Stimulated activated CD4-positive, alpha-beta T cell treated with anti-CD3 and anti-CD28 coated beads, Interleukin-15, amount 100 ng/mL, for 48 hours (primary cell): Measurements from ENCODE around the gene RAB4B.
"Not testable (repeated sequence)": the region's sequence is repeated elsewhere in the genome, so short reads cannot be mapped to it uniquely, and the experiment has no call there.

ENCODE experiments used
- DNase-seq, 2 donors: peaks; one replicate each; pipeline ENCODE4 v3.0.0-alpha.2; 2020; ENCODE audit warnings: low read depth in 2 of 2

The RAB4B gene

GRCh38 chr19:40780582-40780981 is 2.5 kb downstream of the RAB4B start:
- no peak for DNase-seq

- DNase-seq: no peak
These were observed 3.1 kb downstream of the RAB4B start for GRCh38 chr19:40781140-40781539.

DNA sequence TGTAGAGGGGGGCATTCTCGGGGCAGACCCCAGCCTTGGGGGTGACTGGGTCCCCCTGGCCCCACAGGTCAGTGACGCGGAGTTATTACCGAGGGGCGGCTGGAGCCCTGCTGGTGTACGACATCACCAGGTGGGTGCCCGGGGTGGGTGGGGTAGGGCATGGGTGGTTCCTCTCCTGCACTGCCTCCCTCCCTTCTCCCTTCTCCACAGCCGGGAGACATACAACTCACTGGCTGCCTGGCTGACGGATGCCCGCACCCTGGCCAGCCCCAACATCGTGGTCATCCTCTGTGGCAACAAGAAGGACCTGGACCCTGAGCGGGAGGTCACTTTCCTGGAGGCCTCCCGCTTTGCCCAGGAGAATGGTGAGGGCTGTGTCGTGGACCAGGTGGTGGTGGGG is 5.7 kb downstream of the RAB4B start:
- no peak for DNase-seq

DNA sequence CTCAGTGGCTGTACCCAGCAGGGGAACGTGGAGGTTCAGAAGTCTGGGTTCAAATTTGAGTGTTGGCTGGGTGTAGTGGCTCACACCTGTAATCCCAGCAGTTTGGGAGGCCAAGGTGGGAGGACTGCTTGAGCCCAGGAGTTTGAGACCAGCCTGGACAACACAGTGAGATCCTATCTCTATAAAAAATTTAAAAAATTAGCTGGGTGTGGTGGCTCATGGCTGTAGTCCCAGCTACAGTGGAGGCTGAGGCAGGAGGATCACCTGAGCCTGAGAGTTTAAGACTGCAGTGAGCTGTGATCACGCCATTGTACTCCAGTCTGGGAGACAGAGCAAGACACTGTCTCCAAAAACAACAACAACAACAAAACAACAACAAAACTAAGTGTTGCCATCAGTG is 6.1 kb downstream of the RAB4B start:
- not testable (repeated sequence) for DNase-seq

DNA sequence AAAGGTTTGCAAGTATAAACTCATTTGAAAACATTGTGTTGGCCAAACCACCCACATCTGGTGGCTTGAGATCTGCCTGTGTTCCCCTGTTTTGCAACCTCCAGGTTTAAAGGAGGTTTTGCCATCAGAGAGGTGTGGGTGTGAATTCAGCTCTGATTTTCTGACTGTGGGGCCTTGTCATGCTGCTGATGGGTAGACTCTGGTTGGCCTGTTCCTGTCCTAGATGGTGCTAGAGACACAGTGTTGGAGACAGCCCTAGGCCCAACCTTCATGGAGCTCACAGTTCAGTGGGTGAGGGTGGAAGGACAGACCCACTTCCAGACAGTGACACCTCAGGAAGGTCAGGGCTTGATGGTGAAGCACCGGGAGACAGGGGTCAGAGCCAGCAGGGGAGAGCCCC is 7.5 kb downstream of the RAB4B start:
- DNase-seq: no peak

DNA sequence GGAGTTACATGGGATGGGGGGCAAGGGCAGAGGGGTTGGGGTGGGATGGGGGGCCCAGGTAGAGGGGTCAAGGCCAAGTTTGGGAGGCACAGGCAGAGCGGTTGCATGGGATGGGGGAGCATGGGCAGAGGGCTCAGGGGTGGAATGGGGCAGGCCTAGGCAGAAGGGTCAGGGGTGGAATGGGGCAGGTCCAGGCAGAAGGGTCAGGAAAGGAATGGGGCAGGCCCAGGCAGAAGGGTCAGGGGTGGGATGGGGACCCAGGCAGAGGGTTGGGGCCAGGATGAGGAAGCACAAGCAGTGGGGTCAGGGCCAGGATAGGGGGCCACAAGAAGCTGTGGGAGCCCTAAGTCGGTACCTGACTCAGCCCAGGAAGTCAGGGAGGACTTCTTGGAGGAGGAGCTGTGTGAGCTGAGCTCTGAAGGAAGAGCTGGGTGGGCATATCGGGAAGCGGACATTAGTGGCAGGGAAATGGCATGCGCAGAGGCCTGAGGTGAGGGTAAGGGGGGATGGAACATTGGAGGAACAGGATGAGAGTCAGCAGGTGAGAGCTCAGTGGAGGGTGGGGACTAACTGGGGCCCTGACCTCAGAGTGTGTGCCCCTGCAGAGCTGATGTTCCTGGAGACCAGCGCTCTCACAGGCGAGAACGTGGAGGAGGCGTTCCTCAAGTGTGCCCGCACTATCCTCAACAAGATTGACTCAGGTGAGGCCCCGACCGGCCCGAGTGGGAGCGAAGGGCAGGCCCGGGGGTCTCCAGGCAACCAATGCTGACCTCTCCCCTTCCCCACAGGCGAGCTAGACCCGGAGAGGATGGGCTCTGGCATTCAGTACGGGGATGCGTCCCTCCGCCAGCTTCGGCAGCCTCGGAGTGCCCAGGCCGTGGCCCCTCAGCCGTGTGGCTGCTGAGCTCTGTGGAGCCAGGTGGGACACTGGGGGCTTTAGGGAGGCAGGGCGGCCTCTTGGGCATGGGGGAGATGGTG is 8.3 kb downstream of the RAB4B start:
- DNase-seq: no peak

GRCh38 chr19:40791349-40791748 is 13.3 kb downstream of the RAB4B start:
- no peak for DNase-seq

GRCh38 chr19:40791996-40792395 is 13.9 kb downstream of the RAB4B start:
- DNase-seq: no peak

- DNase-seq: no peak
These were observed 19.3 kb downstream of the RAB4B start for GRCh38 chr19:40797166-40797962.

- DNase-seq: peak; percentile 51 to 69
These were observed 20.1 kb downstream of the RAB4B start for GRCh38 chr19:40797963-40798682.

DNA sequence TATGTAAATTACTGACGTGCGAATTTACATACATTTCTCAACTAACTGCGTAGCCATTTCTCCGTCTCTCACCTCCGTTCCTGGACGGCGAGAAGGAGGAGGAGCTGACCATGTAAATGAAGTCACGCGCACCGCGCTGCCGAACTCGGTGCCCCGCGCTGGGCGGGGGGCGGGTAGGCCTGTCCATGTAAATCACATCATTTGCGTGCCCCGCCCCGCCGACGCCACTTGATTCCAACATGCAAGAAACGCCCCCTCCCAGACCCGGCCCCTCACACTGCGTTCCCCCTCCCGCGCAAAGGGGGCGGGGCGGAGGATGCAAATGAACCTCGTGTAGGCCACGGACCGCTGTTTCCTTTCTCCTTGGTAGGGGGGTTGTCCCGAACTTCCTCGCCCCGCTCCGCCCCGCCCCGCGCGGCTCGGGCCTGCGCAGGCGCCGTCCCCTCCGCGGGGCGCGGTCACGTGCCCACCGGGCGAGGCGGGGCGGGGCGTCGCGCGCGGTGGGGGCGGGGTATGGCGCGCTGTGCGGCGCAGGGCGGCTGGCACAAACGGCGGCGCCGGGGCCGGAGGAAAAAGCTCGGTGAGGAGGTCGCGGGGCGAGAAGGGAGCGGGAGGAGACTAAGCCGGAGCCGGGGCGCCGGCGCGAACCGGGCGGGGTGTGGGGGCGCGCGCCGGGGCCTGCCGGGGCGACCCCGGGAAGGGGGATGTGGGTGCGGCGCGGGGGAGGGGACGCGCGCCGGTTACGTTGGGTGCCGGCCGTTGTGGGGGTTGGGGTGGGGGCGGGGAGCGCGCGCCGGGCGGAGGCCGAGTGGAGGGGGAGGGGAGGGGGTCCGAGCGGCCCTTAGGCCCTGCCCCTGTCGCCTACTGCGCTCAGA is 20.9 kb downstream of the RAB4B start, which contains the start of gene EGLN2:
Gene EGLN2 (plus strand): TSS at position 509 of the 875 bp plus-strand sequence. CDS start 1,382 bp downstream, outside the sequence.
- DNase-seq: peak; percentile 100

DNA sequence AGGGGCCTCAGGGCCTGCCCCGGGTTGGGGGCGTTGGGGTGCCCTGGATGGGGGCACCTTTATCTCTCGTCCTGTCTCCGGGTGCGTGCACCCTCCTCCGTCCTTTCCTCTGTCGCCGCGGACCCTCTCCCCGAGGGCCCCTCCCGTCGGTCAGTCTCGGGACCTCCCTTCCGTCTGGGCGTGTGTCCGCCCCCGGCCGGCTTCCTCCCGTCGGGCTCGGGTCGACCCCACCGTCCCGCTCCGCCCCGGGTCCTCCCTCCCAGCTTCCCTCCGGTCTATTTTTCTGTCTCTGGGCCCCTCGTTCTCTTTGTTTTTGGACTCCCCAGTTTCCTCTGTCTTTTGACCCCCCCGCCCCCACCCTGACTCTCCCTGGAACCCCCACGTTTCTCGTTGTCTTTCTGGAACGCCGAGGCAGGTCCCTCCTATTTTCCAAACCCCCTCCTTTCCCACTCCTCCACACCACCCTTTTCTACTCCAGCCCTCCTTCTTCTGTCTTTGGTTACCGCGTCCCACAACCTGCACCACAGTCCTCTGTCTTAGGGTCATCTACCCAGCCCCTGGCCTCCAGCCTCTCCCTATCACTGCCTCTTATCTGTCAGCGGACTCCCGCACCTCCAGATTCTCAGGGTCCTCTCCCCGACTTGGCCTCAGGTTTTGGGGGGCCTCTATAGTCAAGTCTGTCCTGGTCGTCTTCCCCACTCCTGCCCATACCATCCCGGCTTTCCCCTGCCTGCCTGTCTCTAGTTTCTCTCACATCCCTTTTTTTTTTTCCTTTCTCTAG is 21.7 kb downstream of the RAB4B start:
- no peak for DNase-seq

DNA sequence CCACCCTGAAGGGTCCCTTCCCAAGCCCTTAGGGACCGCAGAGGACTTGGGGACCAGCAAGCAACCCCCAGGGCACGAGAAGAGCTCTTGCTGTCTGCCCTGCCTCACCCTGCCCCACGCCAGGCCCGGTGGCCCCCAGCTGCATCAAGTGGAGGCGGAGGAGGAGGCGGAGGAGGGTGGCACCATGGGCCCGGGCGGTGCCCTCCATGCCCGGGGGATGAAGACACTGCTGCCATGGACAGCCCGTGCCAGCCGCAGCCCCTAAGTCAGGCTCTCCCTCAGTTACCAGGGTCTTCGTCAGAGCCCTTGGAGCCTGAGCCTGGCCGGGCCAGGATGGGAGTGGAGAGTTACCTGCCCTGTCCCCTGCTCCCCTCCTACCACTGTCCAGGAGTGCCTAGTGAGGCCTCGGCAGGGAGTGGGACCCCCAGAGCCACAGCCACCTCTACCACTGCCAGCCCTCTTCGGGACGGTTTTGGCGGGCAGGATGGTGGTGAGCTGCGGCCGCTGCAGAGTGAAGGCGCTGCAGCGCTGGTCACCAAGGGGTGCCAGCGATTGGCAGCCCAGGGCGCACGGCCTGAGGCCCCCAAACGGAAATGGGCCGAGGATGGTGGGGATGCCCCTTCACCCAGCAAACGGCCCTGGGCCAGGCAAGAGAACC is 22.4 kb downstream of the RAB4B start:
- DNase-seq: no peak

DNA sequence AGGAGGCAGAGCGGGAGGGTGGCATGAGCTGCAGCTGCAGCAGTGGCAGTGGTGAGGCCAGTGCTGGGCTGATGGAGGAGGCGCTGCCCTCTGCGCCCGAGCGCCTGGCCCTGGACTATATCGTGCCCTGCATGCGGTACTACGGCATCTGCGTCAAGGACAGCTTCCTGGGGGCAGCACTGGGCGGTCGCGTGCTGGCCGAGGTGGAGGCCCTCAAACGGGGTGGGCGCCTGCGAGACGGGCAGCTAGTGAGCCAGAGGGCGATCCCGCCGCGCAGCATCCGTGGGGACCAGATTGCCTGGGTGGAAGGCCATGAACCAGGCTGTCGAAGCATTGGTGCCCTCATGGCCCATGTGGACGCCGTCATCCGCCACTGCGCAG is 22.9 kb downstream of the RAB4B start:
- no peak for DNase-seq

- DNase-seq: no peak
These were observed 23.6 kb downstream of the RAB4B start for GRCh38 chr19:40801426-40802299.

GRCh38 chr19:40802300-40803169 is 24.5 kb downstream of the RAB4B start:
- no peak for DNase-seq

DNA sequence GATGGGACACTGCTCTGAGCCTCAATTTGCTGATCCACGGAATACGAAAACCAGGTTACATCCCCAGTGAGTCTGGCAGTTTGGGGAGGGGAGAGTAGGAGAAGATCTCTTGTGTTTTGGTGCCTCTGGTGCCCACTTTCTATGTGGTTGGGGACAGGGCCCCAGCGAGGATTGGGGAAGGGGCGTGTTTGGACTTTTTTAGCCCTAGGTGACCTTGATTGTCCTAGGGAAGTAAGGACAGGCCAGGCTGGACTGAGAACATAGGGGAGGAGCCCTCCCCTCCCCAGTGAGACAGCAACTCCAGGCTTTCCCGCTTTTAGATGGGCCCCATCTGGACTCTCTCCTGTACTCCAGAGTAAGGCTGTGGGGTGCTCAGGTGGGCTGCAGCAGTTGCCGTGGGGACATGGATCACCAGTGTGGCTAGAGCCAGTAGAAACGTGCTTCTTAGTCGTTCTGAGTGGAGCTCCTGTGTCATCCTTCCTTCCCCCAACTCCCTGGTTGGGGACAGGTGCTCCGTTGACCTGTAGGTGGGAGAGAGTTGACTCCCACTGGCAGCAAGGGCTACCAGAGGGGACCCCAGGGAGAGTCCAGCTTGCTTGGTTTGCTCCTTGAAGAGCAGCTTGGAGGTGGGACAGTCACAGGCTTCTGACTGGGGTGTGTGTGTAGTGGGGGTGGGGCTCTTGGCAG is 25.3 kb downstream of the RAB4B start:
- DNase-seq: no peak
